EH (cell line): ENCODE measurements around the gene SMARCC2.
A peak's percentile ranks its signal among the peaks of the same experiment; 100 is the strongest.

Experiments
- DNase-seq: peaks from one replicate; pipeline ENCODE4 v3.0.0-alpha.2; 2015; ENCODE audit warnings: low read depth

SMARCC2 gene

DNA sequence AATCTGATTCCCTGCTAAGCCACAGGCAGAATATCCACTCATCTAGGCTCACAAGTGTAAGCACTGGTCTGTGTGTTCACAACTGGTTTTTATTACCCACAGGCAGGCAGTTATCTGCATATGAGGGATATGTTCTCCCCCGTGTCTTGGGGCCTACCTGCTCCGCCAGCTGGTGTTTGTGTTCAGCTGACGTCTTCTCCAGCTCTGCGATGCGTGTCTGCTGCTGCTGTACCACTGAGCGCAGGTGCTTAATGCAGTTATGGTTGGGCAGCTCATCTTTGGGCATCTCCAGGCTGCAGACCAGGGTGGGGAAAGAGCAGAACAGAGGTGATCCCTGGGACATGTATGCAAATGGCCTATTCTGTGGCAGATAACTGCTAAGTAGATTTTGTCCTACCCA, 18.7 kb upstream of the SMARCC2 start:
- no peak for DNase-seq

DNA sequence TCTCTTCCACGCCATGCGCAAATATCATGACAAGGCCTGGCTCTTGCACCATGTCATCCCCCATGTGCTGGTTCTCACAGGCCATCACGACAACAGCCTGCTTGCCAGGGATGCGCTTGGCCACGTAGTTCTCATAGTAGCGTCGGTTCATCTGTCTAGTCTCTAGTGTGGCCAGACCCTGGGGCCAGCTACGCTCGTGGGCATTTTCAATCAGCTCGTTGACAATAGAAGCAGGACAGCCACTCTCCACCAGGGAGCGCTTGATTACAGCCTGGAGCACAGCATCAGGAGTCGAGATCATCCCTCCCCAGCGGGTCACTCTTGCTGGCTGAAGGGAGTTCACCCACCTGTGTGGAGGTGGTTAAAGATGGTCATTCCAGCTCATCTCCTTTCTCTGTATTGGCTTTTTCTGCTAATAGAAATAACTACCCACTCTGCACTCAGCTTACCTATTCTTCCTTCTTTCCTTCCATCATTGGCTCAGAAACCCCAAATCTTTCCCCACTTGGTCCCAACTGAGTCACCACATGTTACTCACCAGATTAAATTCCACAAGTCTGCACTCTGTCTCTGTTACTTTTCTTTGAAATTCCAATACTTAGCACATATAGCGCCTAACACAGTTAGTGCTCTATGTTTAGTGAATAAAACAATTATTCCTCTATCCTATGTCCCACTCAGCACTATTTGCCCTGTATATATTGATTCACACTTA, 17.3 kb upstream of the SMARCC2 start:
- peak; percentile 66 for DNase-seq

DNA sequence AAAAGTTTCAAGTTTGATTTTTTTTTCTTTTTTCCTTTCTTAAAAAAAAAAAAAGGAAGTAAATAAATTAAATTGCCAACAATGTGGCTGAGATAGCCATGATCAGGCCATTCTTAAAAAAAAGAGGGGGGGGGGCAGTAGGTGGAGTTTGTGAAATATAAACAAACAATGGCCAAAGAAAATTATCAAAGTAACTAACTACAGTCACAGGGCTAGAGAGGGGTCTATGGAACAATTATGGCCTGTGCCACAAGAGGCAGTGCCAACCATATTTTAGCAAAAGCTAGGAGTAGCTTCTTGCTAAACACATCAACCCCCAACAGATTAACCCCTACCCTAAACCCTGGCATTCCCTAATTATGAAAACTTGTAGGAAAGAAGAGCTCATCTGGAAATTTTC, 16.2 kb upstream of the SMARCC2 start:
- no peak for DNase-seq

DNA sequence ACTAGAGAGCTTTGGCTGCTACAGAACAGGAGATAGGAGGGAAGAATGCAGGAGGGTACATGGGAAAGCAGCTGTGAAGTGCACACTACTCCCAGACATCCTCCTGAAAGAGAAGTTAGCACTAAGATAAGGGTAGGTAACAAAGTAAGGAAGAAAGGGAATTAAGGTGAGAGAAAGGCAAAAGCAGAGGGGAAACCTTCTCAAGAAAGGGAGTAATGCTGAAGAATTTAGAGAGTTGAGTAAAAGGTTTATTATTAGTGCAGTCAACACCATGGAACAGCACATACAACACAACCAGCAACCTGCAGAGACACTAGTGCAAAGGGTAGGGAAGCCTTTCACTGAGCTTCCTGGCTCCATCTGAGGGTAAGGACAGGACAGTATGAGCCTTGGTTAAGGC, 15.0 kb upstream of the SMARCC2 start:
- DNase-seq = no peak

DNA sequence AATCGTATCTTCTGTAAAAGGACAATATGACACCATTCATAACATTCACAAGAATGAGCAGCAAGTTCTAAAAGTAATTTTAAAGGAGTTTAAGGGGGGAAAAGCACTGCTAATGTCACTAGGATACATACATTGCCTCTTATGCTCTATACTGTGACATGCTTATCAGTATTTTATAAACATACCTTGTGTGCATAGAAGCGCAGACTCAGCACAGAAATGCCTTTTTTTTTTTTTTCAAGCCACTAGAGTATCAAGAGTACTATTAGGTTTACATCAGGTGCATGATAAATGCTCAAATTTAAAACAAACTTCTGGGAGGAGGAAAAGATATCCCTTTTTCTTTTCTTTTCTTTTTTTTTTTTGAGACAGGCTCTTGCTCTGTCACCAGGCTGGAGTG, 13.6 kb upstream of the SMARCC2 start:
- DNase-seq = no peak

DNA sequence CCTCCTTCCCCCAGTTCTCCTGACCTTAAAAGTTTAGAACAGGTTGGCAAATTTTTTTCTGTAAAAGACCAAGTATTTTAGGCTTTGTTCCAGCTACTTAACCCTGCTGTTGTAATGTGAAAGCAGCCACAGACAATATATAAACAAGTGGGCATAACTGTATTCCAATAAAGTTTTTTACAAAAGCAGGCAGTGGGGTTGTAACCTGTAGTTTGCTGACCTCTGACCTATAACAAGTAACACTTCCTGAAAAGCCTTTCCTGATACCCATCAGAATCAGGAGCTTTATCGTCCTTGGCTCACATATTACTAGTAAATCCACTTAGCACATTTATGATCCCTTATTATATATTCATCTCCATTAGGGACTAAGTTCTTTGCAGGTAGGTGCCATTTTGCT, 13.1 kb upstream of the SMARCC2 start:
- no peak for DNase-seq

DNA sequence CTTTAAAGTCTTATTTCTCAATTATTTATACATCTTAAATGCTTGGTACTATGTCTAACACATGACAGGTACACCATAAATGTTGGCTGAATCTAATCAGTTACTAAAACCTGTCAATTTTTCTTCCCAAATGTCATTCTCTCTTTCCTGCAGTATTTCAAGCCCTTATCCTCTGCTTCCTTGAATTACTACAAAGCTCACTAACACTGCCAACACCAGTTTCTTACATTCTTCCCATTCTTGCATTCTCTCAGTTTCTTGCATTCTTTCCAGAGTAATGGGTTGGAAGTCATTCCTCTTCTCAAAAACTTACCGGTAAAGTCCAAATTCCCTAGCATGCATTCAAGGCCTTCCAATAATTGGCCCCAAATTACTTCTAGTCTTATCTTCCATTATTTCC, 9.6 kb upstream of the SMARCC2 start:
- peak; percentile 66 for DNase-seq

DNA sequence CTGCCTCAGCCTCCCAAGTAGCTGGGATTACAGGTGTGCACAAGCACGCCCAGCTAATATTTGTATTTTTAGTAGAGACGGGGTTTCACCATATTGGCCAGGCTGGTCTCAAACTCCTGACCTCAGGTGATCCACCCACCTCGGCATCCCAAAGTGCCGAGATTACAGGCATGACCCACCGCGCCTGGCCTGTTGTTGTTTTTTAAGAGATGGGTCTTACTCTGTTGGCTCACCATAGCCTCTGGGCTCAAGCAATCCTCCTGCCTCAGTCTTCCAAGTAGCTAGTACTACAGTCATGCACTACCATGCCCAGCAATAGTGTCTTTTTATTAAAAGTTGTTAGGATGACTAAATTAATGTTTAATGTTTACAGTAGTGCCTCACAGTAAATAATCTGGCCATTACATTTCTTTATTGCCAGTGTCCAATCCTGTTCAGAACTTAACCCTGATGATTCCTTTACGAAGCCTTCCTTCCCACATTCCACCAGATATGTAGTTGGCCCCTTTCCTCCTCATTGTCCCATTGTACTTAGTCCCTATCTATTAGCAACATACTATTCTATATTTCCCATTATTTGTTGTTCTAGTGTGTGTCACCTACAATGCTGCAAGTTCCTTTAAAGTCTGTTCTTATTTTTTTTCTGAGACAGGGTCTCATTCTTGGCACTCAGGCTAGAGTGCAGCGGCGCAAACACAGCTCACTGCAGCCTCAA, 8.8 kb upstream of the SMARCC2 start:
- no peak for DNase-seq

DNA sequence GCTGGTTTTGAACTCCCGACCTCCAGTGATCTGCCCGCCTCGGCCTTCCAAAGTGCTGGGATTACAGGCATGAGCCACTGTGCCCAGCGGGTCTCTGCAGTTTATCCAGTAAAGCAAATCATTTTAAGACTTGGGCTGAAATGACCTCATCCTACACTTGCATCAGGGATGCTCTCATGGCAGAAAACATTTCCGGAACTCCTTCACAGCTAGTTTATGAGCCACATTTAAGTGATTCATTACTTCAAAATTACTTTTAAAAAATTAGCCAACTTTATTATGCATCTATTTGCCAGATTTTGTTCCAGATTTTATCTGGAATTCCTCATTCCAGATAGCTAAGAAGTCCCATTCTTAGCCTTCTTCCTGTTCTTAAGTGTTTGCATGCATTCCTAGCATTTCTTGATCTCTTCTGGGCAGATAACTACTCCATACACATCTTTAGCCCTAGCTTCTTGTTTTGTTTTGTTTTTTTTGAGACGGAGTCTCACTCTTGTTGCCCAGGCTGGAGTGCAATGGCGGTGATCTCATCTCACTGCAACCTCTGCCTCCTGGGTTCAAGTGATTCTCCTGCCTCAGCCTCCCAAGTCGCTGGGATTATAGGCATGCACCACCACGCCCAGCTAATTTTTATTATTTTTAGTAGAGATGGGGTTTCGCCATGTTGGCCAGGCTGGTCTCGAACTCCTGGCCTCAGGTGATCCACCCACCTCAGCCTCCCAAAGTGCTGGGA, 7.7 kb upstream of the SMARCC2 start:
- peak; percentile 99 for DNase-seq

DNA sequence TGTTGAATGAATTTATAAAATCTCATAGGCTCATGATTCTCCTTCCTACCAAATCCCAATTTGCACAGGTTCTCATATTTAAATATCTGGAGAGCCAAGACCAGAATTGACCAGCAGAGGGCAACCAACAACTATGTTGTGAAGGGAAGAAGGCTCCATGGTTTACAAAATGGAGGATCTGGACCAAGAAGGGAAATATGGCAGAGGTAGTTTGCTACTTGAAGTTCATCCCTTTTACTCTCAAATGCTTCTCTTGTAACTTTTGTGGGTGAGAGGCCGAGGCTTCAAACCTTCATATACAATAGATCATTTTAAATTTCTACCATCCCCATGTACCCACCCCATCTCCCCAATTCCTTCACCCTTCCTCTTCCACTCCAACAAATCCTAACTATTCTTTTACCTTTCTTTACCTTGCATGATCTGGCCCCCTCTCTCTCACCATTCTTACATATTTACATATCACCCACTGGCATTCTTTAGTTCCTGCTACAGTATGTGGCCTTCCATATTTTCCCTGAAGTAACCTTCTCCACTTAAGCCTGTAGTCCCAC, 3.8 kb upstream of the SMARCC2 start:
- DNase-seq = peak; percentile 84

DNA sequence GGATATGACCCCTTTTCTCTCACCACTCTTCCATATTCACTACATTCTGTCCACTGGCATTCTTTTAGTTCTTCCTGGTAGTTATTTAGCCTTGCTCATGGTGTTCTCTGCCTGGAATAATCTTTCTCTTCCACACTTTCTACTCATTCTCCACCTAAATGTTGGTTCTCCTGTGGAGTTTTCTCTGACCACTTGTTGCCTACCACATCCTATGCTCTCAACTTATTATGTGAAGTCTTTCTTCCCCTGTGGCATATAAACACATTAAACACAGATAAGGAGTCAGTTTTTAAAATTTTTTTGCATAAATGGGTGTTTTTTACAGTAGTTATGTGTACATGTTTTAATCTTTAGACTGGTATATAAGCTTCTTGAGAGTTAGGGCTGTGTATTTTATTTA, 3.3 kb upstream of the SMARCC2 start:
- DNase-seq = no peak

DNA sequence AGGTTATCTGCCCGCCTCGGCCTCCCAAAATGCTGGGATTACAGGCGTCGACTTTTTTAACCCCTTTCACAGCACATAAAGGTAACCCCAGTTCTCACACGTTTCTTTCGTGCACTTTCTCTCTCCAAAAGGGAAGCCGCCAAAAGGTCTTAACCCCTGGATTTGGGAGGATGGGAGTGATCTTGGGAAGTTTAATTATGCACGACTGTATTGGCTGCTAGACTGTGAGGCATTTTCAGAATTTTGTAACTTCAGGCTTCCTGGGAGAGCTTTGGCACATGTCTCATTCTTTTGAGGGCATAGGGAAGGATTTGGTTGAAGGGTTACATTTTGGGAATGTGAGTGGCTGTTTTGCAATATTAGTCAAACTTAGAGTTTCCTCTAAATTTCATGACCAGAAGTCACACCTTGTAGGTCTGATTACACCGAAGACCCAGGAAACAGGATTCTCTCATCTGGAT, 1.4 kb upstream of the SMARCC2 start:
- DNase-seq = peak; percentile 47

DNA sequence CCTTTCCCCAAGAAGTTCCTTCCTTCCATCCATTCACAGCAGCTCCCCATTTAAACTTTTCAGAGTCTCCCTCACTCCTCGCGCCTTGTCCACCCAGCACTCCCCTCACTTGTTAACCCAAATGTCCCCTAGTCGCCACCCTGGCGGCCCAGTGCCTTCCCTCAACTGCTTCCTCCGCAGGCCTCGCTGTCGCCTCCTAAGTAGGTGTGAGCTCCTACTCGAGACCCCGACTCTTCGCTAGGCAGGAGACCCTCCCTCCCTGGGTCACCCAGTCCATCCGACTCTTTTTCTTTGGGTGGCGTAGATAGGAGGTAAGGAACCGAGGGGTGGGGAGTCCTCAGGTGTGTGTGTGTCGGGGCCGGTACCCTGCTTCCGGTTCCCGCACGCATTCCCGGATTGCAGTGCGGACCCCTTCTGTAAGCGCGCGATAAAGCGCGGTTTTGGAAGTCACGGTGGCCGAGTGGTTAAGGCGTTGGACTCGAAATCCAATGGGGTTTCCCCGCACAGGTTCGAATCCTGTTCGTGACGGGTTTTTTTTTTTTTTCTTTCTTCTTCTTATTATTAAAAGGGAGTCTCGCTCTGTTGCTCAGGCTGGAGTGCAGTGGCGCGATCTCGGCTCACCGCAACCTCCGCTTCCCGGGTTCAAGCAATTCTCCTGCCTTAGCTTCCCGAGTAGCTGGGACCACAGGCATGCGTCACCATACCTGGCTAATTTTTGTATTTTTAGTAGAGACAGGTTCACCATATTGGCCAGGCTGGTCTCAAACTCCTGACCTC, 823 bp upstream of the SMARCC2 start:
- DNase-seq = peak; percentile 85

DNA sequence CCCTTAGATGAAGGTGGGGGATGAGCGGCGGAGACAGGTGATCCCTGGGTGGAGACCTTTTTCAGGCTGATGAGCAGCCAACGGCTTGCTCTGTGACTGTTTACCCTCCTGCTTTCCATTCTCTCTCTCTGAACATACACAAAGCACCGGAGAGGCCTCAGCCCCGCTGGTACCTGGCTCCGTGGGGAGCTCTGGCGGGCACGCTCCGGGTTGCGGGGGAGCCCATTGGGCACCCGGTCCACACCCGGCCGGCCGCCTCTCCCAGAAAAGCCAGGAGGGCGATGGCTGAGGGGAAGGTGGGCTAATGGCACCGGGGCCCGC, 545 bp downstream of the SMARCC2 start:
- no peak for DNase-seq

DNA sequence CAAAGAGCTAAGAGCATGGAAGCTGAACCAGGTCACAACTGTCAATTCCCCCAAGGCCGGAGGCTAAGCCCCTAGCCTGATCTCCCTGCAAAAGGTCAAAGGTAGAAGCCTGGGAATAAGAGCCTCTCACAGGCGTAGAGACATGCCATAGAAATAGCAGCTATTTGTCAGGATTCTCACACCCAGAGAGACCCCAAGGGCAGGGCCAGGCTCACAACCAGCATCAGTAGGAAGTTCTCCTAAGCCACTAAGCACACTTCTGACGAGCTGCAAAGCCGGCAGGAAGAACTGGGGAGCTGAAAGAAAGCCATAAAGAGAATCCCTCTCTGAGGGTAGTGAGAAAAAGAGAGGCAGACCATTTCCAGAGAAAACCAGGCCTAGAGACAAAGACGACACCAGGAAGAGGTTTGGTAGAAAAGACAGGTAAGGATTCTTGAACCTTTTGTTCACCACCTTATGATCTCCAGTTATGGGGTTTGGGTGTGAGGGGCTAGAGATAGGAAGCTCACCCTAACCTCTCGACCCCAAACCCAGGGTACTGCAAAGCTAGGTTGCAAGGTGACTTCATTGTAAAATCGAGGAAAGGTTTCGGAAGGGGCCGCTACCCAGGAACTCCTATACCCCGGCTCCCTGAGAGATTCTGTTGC, 1.0 kb downstream of the SMARCC2 start:
- DNase-seq = peak; percentile 40

DNA sequence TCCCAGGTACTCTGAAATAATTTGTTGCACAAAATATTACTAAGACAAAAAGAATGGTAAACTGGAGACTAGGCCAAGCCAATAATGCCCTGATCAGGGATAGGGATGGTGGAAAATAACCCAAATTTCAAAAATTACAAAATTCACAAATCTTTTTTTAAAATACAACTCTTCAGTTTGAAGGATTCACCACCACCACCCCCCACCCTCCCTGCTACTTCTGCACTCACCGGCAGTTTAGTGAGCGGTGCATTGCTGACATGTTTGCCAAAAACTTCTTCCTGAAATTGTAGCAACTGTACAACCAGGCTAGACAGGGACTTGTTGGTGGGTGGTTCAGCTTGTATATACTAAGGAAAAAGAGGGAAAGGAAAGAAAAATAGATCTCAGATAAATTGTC, 2.3 kb downstream of the SMARCC2 start:
- DNase-seq = no peak

DNA sequence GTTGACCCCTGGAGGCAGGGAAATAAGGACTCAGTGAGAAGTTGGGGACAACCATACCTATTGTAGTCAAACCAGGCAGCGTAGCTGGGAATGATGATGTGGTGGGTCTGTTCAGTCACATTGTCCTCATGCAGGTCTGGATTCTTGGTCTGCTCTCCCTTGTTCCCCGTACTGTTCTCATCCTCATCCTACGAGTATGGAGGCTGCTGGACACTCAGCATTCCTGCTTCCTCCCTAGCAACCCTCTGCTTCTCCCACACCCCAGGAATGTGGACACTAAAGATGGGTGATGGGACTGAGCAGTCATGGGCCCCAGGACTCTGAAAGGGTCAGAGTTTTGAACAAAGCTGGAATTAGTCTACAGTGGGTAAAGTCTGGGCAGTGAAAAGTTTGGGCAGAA, 10.9 kb downstream of the SMARCC2 start:
- DNase-seq = no peak

DNA sequence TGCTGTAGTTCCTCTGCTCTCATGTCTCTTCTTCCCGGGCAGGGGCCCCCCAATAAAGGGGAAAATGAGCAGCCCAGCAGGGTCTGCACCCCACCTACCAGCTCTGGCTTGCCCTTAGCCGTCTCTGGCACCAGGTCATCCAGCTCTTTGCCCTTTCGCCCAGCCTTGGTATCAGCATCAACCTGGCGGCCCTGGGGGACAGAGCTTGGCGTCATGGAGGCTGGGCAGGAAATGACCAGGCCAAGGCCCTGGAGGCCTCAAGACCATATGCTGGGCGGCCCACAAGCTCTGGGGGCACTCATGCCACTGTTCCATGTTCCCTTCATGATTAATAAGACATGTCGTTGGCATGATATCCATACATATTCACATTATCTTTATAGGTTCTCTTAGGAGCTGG, 16.4 kb downstream of the SMARCC2 start:
- no peak for DNase-seq

DNA sequence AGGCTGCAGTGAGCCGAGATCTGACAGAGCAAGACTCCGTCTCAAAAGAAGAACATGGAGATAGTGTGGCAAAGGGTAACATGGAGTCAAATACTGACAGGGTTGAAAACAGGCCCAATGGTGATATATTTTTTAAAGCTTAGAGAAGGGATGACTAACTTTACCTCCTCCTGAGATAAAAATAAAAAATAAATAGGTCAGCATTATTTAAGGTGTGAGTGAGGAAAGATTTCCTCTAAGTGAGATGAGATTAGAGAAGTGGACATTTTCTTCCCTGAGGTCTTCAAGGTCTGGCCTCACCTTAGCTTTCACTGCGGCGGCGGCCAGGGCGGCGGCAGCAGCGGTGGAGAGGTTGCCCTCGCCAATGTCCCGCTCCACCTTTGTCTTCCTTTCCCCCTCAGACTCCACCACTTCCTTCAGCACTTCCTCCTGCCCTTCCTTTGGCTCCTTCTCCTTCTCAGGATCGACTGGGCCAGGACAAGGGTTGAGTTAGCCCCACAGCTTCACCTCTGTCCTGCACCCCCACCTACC, 20.0 kb downstream of the SMARCC2 start:
- no peak for DNase-seq

DNA sequence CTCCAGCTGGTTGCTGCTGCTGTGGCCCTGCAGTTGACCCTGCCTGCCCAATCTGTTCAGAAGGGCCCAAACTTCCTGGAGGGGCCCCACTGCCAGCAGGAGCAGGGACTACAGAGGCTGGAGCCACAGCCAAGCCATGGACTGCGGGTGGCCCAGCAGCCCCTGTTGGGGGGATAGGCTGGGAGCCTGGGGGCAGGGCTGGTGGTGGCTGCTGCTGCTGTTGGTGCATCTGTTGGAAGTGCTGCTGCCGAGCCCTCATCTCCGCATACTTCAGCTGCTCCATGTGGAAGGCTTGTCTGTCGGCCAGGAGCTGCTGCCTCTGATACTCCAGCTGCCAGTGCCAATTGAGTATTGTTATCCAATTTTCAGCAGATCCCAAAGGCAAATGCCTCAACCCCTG, 23.9 kb downstream of the SMARCC2 start:
- DNase-seq = peak; percentile 42

DNA sequence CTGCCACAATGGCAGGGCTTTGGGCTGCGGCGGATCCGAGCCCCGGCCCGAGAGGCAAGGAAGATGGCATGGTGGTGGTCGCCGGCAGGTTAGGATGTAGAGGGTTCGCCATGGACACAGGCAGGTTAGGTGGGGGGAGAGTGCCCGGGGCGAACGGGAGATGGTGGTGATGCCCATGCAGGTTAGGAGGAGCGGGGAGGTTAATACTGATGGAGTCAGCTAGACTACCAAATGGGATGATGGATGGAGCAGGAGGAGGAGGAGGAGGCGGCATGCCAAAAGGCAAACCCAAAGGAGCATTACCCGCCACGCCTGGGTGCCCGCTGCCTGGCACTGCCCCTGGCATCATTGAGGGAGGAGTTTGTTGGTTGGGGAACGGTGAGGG, 24.9 kb downstream of the SMARCC2 start:
- DNase-seq = peak; percentile 31
